Pancreas (tissue), 10 donors: ENCODE measurements around the gene TFDP3. TPM values are rescaled to one million over a fixed set of nuclear protein-coding genes. Genes with fewer than 3 reads are reported as not detected.

Source experiments
- ATAC-seq, 4 donors: fragments of 200-7000 bp; cut with Tn5 transposase; one replicate each; pipeline versions ENCODE4 v1.8.0 to v1.9.1; 2020; ENCODE audit warnings: mild to moderate bottlenecking in 4 of 4, moderate library complexity in 4 of 4
- DNase-seq, 6 donors: peaks; one replicate each; pipeline ENCODE4 v3.0.0-alpha.2; 2020
- FAIRE-seq: peaks from 2 replicates; lab custom pipeline; 2012; peaks lifted over from hg19 to GRCh38; lab: Jason Lieb, UNC
- H3K27ac ChIP-seq, 4 donors: fragments of 200-600 bp; sonication (generic); 1 replicate in 3 of 4; 2 replicates in 1 of 4; pipeline versions ENCODE4 v1.5.0 to v1.8.0; 2020
- H3K27me3 ChIP-seq, 4 donors: fragments of 200-600 bp; one replicate each; pipeline ENCODE4 v1.8.0; 2021
- H3K36me3 ChIP-seq, 3 donors: fragments of 200-600 bp; sonication (generic) in 1 of 3; one replicate each; pipeline versions ENCODE4 v1.5.0 to v1.8.0; 2020 to 2021
- H3K4me1 ChIP-seq, 3 donors: fragments of 200-600 bp; one replicate each; pipeline ENCODE4 v1.8.0; 2021
- H3K4me3 ChIP-seq, 4 donors: fragments of 200-600 bp; sonication (generic) in 2 of 4; one replicate each; pipeline versions ENCODE4 v1.5.0 to v1.8.0; 2020 to 2021
- H3K9me3 ChIP-seq, 4 donors: fragments of 200-600 bp; one replicate each; pipeline ENCODE4 v1.8.0; 2021
- CTCF ChIP-seq, 4 donors: fragments of 200-600 bp; sonication (generic) in 3 of 4; IDR thresholded peaks; one replicate each; pipeline versions ENCODE4 v1.5.0 to v1.8.0; 2021; ENCODE audit warnings: antibody characterized with exemption in 4 of 4
- WGBS, 2 donors: extraction: QIAGEN DNeasy Blood & Tissue Kit; methylation state at CpG; one replicate each; pipeline ENCODE4 v1.1.7; 2013; 5-methylcytosine and 5-hydroxymethylcytosine counted together
- intact Hi-C, 3 donors: fragments of 100-400 bp; cut with DNase I; formaldehyde crosslinking; loops; one replicate each; pipeline versions ENCODE4 v1.11.1 to v1.14.2; 2022
- polyA plus RNA-seq, 2 donors: library from polyadenylated mRNA; stranded (reverse); fragments of 200-250 nt; gene quantifications; one replicate each; pipeline ENCODE4 v1.2.3, GENCODE V29; 2013
- total RNA-seq, 6 donors: library from RNA; stranded (reverse); fragmentation: NEBNext Ultra II Directional in 4 of 6; extraction: Animal tissue kit (Norgen Biotek cat#: 25700) in 4 of 6; gene quantifications; one replicate each; pipeline versions ENCODE4 v1.2.1 to v1.2.4, GENCODE V29; 2021 to 2023
- donor health status: healthy with polysubstance abuse.
- donor health status: DM: no; HTN: no; CAD: no; lungs with moderate emphysema.
- donor health status: DM: no; HTN: no; CAD: no.
- donor health status: control.
- donor health status: control.
- donor health status: Bipolar disorder and iron deficiency.
- donor health status: DM: yes; HTN: yes; CAD: no.
- donor health status: DM: no; HTN: no; CAD: no.
- donor health status: DM: no; HTN: no; CAD: no.
- donor health status: DM: yes; HTN: yes; CAD: no.

TFDP3 gene
- total and polyA plus RNA-seq, 8 donors, result not detected

- peaks cover 0 to 6% (median 3%) of the 10 kb centered on the region in 4 donors for H3K27me3 ChIP-seq
- WGBS, 2 donors, result 67 to 77% methylated on average over 5 of the region's 5 CpGs
- H3K27ac ChIP-seq, result no peak overlapping the region
- no peaks in the 10 kb centered on the region for H3K9me3 ChIP-seq
- intact Hi-C loops, result no loop called here
- no peaks in the 10 kb centered on the region for H3K4me1 ChIP-seq
- FAIRE-seq (no peak), ATAC-seq (no peak), DNase-seq (no peak)
- H3K36me3 ChIP-seq, result no peaks in the 10 kb centered on the region
- H3K4me3 ChIP-seq, result no peak overlapping the region
- TF ChIP-seq CTCF (IDR thresholded peaks at IDR 0.05), result no peak
These were observed 33.0 kb upstream of the TFDP3 start for GRCh38 chrX:133251204-133251603.

GRCh38 chrX:133250184-133251100 lies 32.3 kb upstream of the TFDP3 start:
- Histone ChIP-seq H3K4me1 (no peaks in the 10 kb centered on the region), H3K36me3 (no peaks in the 10 kb centered on the region), H3K27ac (no peak overlapping the region), H3K9me3 (no peaks in the 10 kb centered on the region), H3K27me3 (peaks cover 0 to 6% (median 0%) of the 10 kb centered on the region in 4 donors), H3K4me3 (no peak overlapping the region)
- 77 to 87% methylated on average over 5 of the region's 5 CpGs for whole genome bisulfite sequencing, 2 donors
- no peak for DNase-seq
- intact Hi-C loops, result no loop called here
- TF ChIP-seq CTCF (IDR thresholded peaks at IDR 0.05), result no peak
- no peak for ATAC-seq
- FAIRE-seq, result no peak

- Histone ChIP-seq H3K36me3 (no peaks in the 10 kb centered on the region), H3K27me3 (peaks cover 0 to 6% (median 0%) of the 10 kb centered on the region in 4 donors), H3K9me3 (no peaks in the 10 kb centered on the region), H3K4me1 (no peaks in the 10 kb centered on the region), H3K27ac (no peak overlapping the region), H3K4me3 (no peak overlapping the region)
- intact Hi-C loops, result no loop called here
- ATAC-seq (no peak), FAIRE-seq (peak; percentile 75), DNase-seq (no peak)
- WGBS, 2 donors, result 39 to 51% methylated on average over 4 of the region's 4 CpGs
- no peak for TF ChIP-seq CTCF (IDR thresholded peaks at IDR 0.05)
These were observed 31.3 kb upstream of the TFDP3 start for GRCh38 chrX:133249266-133250058.

- H3K36me3 ChIP-seq, result no peaks in the 10 kb centered on the region
- H3K4me1 ChIP-seq, result no peaks in the 10 kb centered on the region
- ATAC-seq (no peak), DNase-seq (no peak), FAIRE-seq (no peak)
- intact Hi-C loops, result no loop called here
- no peak overlapping the region for H3K4me3 ChIP-seq
- H3K9me3 ChIP-seq, result no peaks in the 10 kb centered on the region
- WGBS, 2 donors, result 75 to 84% methylated on average over 2 of the region's 2 CpGs
- H3K27me3 ChIP-seq, result peaks cover 0 to 6% (median 0%) of the 10 kb centered on the region in 4 donors
- no peak overlapping the region for H3K27ac ChIP-seq
- no peak for TF ChIP-seq CTCF (IDR thresholded peaks at IDR 0.05)
These were observed 30.0 kb upstream of the TFDP3 start for GRCh38 chrX:133248177-133248576.
